ENCODE data around the gene TRIAP1. TPM values are rescaled to one million over a fixed set of nuclear protein-coding genes. Genes with fewer than 3 reads are reported as not detected.

Gene TRIAP1
- polyA plus RNA-seq, 1 of the 3 experiments (the other 2 are of a cell fraction) = 34.1 TPM

GRCh38 chr12:120404271-120404670 lies 41.9 kb downstream of the TRIAP1 start:
- H3K9me3 ChIP-seq = no peaks in the 10 kb centered on the region
- DNase-seq = peak; percentile 42
- H3K4me1 ChIP-seq (ENCODE audit: control insufficient read depth in 1 of 2, insufficient read depth in 2 of 2, low read depth in 1 of 2, low read length in 1 of 2) = no peaks in the 10 kb centered on the region; a peak in 1 of 4 replicates
- no peak overlapping the region for H3K9ac ChIP-seq
- CTCF ChIA-PET = interaction anchor here (1.0 kb wide), 1 partner anchor 13 kb away, joined by 3 read pairs; no protein-coding TSS in a partner anchor
- 75% methylated on average over 1 of the region's 1 CpG for WGBS (ENCODE audit: low lambda C conversion rate)
- TF ChIP-seq MXI1 (IDR thresholded peaks at IDR 0.05; ENCODE audit: low read depth, low read length) = no peak
- no peak for TF ChIP-seq RCOR1 (IDR thresholded peaks at IDR 0.05; ENCODE audit: low read length)
- TF ChIP-seq NRF1 (IDR thresholded peaks at IDR 0.05; ENCODE audit: low read depth, low read length) = no peak
- TF ChIP-seq, protein P1, sequence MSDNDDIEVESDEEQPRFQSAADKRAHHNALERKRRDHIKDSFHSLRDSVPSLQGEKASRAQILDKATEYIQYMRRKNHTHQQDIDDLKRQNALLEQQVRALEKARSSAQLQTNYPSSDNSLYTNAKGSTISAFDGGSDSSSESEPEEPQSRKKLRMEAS (IDR thresholded peaks at IDR 0.05; ENCODE audit: low read depth) = no peak
- TF ChIP-seq FOXJ3 (CRISPR knock-in tag; IDR thresholded peaks at IDR 0.05) = no peak
- TF ChIP-seq POLR2AphosphoS5 (IDR thresholded peaks at IDR 0.05; ENCODE audit: low read depth, low read length) = no peak
- TF ChIP-seq FOXM1 (IDR thresholded peaks at IDR 0.05; ENCODE audit: low read depth) = no peak
- no peak for TF ChIP-seq MEF2A (IDR thresholded peaks at IDR 0.05; ENCODE audit: borderline replicate concordance, low read depth)
- TF ChIP-seq SIN3A (IDR thresholded peaks at IDR 0.05; ENCODE audit: borderline replicate concordance, low read depth, low read length) = no peak
- TF ChIP-seq ELF1 (IDR thresholded peaks at IDR 0.05) = no peak
- TF ChIP-seq CHD2 (IDR thresholded peaks at IDR 0.05; ENCODE audit: low read length, partially characterized antibody) = no peak
- TF ChIP-seq IRF3 (IDR thresholded peaks at IDR 0.05; ENCODE audit: low read depth, low read length) = no peak
- no peak for TF ChIP-seq REST (IDR thresholded peaks at IDR 0.05; ENCODE audit: low read depth, low read length)
- TF ChIP-seq GATA2 (CRISPR knock-in tag; IDR thresholded peaks at IDR 0.05) = no peak
- no peak for TF ChIP-seq NFIC (IDR thresholded peaks at IDR 0.05; ENCODE audit: borderline replicate concordance)
- no peak for TF ChIP-seq USF2 (IDR thresholded peaks at IDR 0.05; ENCODE audit: borderline replicate concordance, low read depth, low read length)
- no peak overlapping the region for H3K4me3 ChIP-seq (ENCODE audit: low read depth in 2 of 2, low read length in 1 of 2)
- H3F3A ChIP-seq (replicated peaks; ENCODE audit: insufficient read depth) = no peaks in the 10 kb centered on the region
- no peak overlapping the region for H2AFZ ChIP-seq (ENCODE audit: low read depth)
- H4K20me1 ChIP-seq (ENCODE audit: insufficient read depth) = no peaks in the 10 kb centered on the region
- no peak overlapping the region for H3K27ac ChIP-seq (ENCODE audit: low read depth in 2 of 2, low read length in 1 of 2)
- no peaks in the 10 kb centered on the region for H3K79me2 ChIP-seq (ENCODE audit: insufficient read depth)
- no peaks in the 10 kb centered on the region for H3K9me2 ChIP-seq
- no peaks in the 10 kb centered on the region for H3K36me3 ChIP-seq (replicated peaks in 1 of 2; ENCODE audit: control insufficient read depth in 1 of 2, insufficient read depth in 2 of 2, low read length in 1 of 2)
- POLR2A ChIA-PET = no interaction called here
- H3K27me3 ChIP-seq (ENCODE audit: insufficient read depth) = no peaks in the 10 kb centered on the region
- H3K4me2 ChIP-seq = no peak overlapping the region
